ENCODE data around the gene AIP.

The AIP gene

DNA sequence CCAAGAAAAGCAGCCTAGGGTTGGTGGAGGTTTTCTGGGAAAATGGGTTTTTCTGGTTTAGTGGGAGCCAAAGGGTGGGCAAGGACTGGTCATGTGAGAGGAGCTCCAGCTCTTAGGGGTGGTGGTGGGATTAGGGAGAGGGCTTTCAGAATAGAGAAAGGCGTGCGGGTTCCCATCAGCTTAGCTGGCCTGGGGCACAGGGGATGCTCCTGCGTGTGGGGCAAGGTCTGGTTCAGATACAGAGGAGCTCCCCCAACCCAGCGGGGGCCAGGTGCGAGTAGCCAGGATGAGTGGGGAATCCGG lies 14.4 kb upstream of the AIP start:
- peaks cover 53% of the 10 kb centered on the region for H3K4me1 ChIP-seq (ENCODE audit: low read length)
- H2AFZ ChIP-seq (ENCODE audit: low read depth, low read length) = no peak overlapping the region
- H3K4me3 ChIP-seq (ENCODE audit: low read length) = peak overlapping the region; percentile 93

DNA sequence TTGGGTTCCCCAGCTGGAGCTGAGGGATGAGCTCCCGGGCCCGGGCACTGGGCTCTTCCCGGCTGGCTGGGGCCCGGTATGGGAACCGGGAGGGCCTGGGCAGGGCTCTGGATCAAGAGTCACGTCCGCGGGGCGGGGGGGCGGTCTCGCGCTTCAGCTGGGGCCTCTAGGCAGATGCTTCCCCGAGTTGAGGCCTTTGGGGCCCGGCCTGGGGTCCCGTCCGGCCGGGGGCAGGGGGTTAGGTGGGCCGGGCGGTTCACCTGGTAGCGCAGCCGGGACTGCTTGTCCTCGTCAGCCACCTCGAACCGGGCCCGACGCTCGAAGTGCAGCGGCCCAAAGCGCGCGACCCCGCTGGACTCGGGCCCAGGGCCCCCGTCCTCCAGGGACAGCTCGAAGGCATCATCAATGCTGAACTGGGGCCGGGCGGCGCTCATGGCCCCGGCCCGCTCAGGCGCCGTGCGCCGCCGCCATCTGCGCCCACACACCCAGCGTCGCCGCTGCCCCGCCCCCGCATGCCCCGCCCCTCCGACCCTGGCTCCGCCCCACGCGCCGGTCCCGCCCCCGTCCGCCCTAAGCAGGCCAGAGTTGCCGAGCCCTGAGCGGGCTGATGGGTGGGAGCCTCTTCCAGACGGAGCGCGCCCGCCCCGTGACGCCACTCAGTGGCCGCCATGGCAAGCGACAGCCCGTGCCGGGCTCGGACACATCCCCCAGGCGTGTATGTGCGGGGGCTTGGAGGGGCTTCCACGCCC lies 13.9 kb upstream of the AIP start, which contains the start of gene TMEM134:
Gene TMEM134 (minus strand): TSS at position 493 of the 749 bp plus-strand sequence. CDS start 59 bp downstream, at position 434.
- Histone ChIP-seq H3K9ac (ENCODE audit: low read length) (peak within 1 kb of the TSS; percentile 87), H3K27ac (ENCODE audit: low read length) (peak within 1 kb of the TSS; percentile 53), H3K4me1 (ENCODE audit: low read length) (peaks cover 51% of the 10 kb centered on the region), H3K27me3 (ENCODE audit: low read depth, low read length) (no peaks in the 10 kb centered on the region), H3K9me3 (ENCODE audit: insufficient read depth, low read length) (no peaks in the 10 kb centered on the region), H3K4me3 (ENCODE audit: low read length) (peak within 1 kb of the TSS; percentile 93), H3K36me3 (replicated peaks; ENCODE audit: low read depth, low read length) (no peaks in the 10 kb centered on the region), H3K79me2 (ENCODE audit: low read length) (peaks cover 15% of the 10 kb centered on the region), H4K20me1 (ENCODE audit: insufficient read depth, low read length) (no peaks in the 10 kb centered on the region), H2AFZ (ENCODE audit: low read depth, low read length) (peak within 1 kb of the TSS; percentile 85), H3K4me2 (ENCODE audit: low read length) (peak within 1 kb of the TSS; percentile 92)
- TF ChIP-seq EZH2phosphoT487 (IDR thresholded peaks at IDR 0.05; ENCODE audit: low read depth) = no peak
- TF ChIP-seq, protein P1, sequence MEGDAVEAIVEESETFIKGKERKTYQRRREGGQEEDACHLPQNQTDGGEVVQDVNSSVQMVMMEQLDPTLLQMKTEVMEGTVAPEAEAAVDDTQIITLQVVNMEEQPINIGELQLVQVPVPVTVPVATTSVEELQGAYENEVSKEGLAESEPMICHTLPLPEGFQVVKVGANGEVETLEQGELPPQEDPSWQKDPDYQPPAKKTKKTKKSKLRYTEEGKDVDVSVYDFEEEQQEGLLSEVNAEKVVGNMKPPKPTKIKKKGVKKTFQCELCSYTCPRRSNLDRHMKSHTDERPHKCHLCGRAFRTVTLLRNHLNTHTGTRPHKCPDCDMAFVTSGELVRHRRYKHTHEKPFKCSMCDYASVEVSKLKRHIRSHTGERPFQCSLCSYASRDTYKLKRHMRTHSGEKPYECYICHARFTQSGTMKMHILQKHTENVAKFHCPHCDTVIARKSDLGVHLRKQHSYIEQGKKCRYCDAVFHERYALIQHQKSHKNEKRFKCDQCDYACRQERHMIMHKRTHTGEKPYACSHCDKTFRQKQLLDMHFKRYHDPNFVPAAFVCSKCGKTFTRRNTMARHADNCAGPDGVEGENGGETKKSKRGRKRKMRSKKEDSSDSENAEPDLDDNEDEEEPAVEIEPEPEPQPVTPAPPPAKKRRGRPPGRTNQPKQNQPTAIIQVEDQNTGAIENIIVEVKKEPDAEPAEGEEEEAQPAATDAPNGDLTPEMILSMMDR (IDR thresholded peaks at IDR 0.05; ENCODE audit: low read depth, low read length) = peak; percentile 65

More for the DNA sequence above, 14.4 kb upstream of the AIP start:
- H3K9me3 ChIP-seq (ENCODE audit: insufficient read depth, low read length) = no peaks in the 10 kb centered on the region
- peak overlapping the region; percentile 87 for H3K9ac ChIP-seq (ENCODE audit: low read length)
- no peaks in the 10 kb centered on the region for H3K36me3 ChIP-seq (replicated peaks; ENCODE audit: low read depth, low read length)
- TF ChIP-seq, protein P1 (IDR thresholded peaks at IDR 0.05; ENCODE audit: low read depth, low read length) = no peak
- no peak for TF ChIP-seq EZH2phosphoT487 (IDR thresholded peaks at IDR 0.05; ENCODE audit: low read depth)
- no peaks in the 10 kb centered on the region for H4K20me1 ChIP-seq (ENCODE audit: insufficient read depth, low read length)
- H3K79me2 ChIP-seq (ENCODE audit: low read length) = peaks cover 15% of the 10 kb centered on the region
- peak overlapping the region; percentile 87 for H3K4me2 ChIP-seq (ENCODE audit: low read length)
- no peaks in the 10 kb centered on the region for H3K27me3 ChIP-seq (ENCODE audit: low read depth, low read length)
- H3K27ac ChIP-seq (ENCODE audit: low read length) = peak overlapping the region; percentile 53; the same call in 1 of the 2 replicates

- Histone ChIP-seq H3K79me2 (ENCODE audit: low read length) (peaks cover 15% of the 10 kb centered on the region), H3K9ac (ENCODE audit: low read length) (peak overlapping the region; percentile 85), H3K4me1 (ENCODE audit: low read length) (peaks cover 46% of the 10 kb centered on the region), H3K4me2 (ENCODE audit: low read length) (peak overlapping the region; percentile 92), H3K27me3 (ENCODE audit: low read depth, low read length) (no peaks in the 10 kb centered on the region), H3K27ac (ENCODE audit: low read length) (peak overlapping the region; percentile 48), H4K20me1 (ENCODE audit: insufficient read depth, low read length) (no peaks in the 10 kb centered on the region), H2AFZ (ENCODE audit: low read depth, low read length) (peak overlapping the region; percentile 85), H3K9me3 (ENCODE audit: insufficient read depth, low read length) (no peaks in the 10 kb centered on the region), H3K4me3 (ENCODE audit: low read length) (peak overlapping the region; percentile 93), H3K36me3 (replicated peaks; ENCODE audit: low read depth, low read length) (no peaks in the 10 kb centered on the region)
- TF ChIP-seq, protein P1 (IDR thresholded peaks at IDR 0.05; ENCODE audit: low read depth, low read length) = no peak; the same call in 1 of the 2 replicates
- TF ChIP-seq EZH2phosphoT487 (IDR thresholded peaks at IDR 0.05; ENCODE audit: low read depth) = no peak
These were observed 13.4 kb upstream of the AIP start for GRCh38 chr11:67469508-67469811.

DNA sequence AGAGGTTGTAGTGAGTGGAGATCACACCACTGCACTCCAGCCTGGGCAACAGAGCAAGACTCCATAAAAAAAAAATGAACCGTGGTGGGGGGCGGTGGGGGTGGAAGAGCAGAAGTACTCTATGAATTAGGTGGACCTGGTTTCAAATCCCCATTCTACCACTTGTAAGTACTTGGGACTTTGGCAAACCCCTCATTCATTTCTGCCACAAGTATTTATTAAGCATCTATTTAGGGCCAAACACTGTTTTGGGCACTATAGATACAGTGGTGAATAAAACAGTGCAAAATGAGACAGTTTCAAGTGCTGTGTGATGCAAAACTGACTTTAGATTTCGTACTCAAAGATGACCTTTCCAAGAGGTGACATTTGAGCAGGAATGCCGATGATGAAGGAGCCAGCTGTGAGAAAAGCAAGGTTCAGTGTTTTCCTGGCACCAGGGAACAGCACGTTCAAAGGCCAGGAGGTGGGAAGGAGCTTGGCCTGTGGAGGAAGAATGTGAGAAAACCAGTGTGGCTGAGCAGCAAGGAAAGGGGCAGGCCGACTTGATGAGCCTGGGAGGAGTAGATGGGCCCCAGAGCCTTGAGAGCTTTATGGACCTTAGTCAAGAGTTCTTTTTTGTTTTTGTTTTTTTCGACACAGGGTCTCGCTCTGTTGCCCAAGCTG lies 12.4 kb upstream of the AIP start:
- Histone ChIP-seq H3K9ac (ENCODE audit: low read length) (peak overlapping the region; percentile 28; the same call in 1 of the 2 replicates), H2AFZ (ENCODE audit: low read depth, low read length) (peak overlapping the region; percentile 20; the same call in 1 of the 2 replicates), H3K9me3 (ENCODE audit: insufficient read depth, low read length) (no peaks in the 10 kb centered on the region), H3K27me3 (ENCODE audit: low read depth, low read length) (no peaks in the 10 kb centered on the region), H3K4me3 (ENCODE audit: low read length) (peak overlapping the region; percentile 93; the same call in 1 of the 2 replicates), H3K4me2 (ENCODE audit: low read length) (peak overlapping the region; percentile 92), H4K20me1 (ENCODE audit: insufficient read depth, low read length) (no peaks in the 10 kb centered on the region), H3K4me1 (ENCODE audit: low read length) (peaks cover 42% of the 10 kb centered on the region), H3K79me2 (ENCODE audit: low read length) (peaks cover 8% of the 10 kb centered on the region), H3K36me3 (replicated peaks; ENCODE audit: low read depth, low read length) (no peaks in the 10 kb centered on the region), H3K27ac (ENCODE audit: low read length) (0 out of 2 replicates have a peak overlapping the region, but pooled peaks have one; percentile 12)
- no peak for TF ChIP-seq EZH2phosphoT487 (IDR thresholded peaks at IDR 0.05; ENCODE audit: low read depth)
- TF ChIP-seq, protein P1 (IDR thresholded peaks at IDR 0.05; ENCODE audit: low read depth, low read length) = no peak
